HG02610 (cell line): Measurements from ENCODE around the gene NKX6-1.

ENCODE experiments used
- ATAC-seq: cut with Tn5 transposase; IDR thresholded peaks from one replicate; pipeline ENCODE4 v1.9.1; 2021; ENCODE audit warnings: mild to moderate bottlenecking, moderate library complexity; ENCODE audit not compliant: unreplicated experiment

Gene NKX6-1

GRCh38 chr4:84499624-84499982, 511 bp upstream of the NKX6-1 start:
- no peak for ATAC-seq

GRCh38 chr4:84498203-84498934, 723 bp downstream of the NKX6-1 start:
- ATAC-seq = no peak

- no peak for ATAC-seq
Observed at GRCh38 chr4:84497504-84498202, 1.4 kb downstream of the NKX6-1 start.

GRCh38 chr4:84496706-84497503, 2.2 kb downstream of the NKX6-1 start:
- no peak for ATAC-seq

- ATAC-seq = no peak
Observed at GRCh38 chr4:84496331-84496705, 2.8 kb downstream of the NKX6-1 start.

- no peak for ATAC-seq
Observed at GRCh38 chr4:84495794-84496261, 3.3 kb downstream of the NKX6-1 start.

DNA sequence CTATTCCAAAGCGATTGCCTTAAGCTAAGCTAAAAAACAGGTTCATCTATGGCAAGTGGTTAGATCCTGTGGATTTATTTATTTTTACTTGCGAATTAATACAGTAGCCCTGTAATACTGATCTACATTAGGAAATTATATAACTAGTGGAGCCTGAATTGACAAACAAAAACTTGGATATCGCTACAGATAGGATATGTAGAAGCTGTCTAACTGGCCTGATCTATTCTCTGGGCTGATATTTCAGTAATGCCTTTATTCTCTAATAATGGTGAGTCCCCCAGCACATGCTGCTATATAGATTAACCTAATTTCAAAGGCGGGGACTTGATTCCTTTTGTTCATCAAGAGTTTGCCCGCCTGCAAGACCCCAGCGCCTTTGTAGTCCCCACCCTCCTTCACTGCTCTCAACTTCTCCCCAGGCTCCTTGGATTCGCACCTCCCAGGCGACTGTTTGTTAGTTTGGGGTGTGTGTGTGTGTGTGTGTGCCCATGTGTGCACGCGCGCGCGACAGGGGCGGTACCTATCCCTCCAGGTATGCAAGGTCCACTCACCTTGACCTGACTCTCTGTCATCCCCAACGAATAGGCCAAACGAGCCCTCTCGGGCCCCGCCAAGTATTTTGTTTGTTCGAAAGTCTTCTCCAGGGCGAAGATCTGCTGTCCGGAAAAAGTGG, 3.8 kb downstream of the NKX6-1 start:
- no peak for ATAC-seq

DNA sequence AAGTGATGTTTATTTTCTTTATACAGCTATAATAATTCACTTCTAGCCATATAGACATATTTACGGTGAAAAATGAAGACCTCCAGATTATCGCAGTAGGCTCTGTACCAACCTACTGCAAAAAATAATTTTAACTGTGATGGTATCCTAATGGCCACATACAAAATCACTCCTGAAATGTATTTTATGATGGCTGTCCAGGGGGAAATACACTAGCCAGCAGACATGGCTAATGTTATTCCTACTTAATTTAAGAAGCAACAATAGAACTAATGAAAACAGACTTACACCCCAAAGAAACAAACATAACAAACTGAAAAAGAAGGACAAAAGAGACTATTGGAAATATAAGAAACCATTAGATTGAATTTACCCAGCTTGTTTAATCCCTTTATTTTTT, 4.6 kb downstream of the NKX6-1 start:
- no peak for ATAC-seq

GRCh38 chr4:84494076-84494475, 5.0 kb downstream of the NKX6-1 start:
- ATAC-seq = no peak

GRCh38 chr4:84493092-84493850, 5.8 kb downstream of the NKX6-1 start:
- ATAC-seq = no peak

DNA sequence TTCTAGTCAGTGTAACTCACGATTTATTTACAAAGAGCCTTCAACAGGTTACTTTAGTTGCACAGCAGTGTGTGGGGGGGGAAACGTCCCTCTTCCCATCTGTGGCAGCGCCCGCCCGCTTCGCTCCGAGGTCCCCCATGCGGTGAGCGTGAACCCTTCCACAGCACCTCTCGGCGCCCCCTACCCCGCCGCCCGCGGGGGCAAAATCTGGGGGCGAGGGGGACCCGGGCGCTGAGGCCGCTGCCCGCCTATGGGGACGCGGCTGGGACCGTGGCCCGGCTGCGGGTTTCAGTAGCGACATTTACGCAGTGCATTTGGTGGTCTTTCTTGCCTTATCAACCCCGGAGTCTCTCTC, 6.4 kb downstream of the NKX6-1 start:
- no peak for ATAC-seq

DNA sequence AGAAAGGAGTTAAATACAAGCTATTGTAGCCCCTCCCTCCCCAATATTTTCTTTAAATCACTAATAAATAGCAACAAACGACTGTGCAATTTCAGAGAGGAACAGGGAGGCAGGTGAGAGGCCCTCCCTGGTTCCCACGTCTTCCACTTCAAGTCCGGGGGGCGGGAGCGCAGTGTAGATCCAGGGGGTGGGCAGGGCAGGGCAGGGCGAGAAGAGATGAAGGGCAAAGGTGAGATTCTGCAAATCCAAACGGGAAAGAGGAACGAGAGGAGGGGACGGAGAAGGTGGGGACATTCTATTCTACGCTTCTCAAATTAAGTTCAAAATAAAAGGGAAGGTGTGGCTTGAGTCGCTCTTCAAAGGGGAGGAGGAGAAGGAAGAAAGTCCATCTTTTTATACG, 6.8 kb downstream of the NKX6-1 start:
- ATAC-seq = no peak

DNA sequence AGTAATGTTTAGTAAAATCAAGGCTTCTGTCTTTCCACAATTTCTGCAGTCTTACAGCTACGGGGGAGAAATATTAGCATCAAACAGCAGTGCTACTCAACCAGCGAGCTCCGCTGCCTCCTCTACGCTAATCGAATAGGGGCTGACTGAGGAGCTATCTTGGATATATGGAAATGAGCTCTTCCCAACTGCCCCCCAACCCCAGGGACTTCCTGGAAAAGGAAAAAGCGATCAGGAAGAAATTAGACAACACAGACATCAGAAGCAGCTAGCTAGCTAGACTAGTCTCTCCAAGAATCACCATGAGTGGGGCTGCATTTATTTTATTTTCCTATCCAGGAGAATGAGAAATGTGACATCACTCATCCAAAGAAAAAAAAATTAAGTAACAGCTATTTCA, 7.6 kb downstream of the NKX6-1 start:
- no peak for ATAC-seq

DNA sequence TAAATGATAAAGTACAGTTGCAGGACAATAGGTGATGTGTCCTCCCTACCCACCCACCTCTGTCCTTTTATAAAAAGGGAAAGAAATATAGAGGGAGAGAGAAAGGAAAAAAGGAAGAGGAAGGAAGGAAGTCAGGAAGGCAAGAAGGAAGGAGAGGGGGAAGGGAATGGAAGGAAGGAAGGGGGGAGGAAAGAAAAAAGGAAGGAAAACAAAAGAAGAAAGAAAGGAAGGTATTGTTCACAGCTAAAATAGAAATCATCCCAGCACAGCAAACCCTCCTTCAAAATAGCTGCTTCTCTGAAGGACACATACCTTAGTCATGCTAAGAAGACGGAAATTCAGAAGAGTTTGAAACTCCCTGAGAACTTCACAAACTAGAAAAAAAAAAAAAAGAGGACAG, 8.4 kb downstream of the NKX6-1 start:
- ATAC-seq = no peak

DNA sequence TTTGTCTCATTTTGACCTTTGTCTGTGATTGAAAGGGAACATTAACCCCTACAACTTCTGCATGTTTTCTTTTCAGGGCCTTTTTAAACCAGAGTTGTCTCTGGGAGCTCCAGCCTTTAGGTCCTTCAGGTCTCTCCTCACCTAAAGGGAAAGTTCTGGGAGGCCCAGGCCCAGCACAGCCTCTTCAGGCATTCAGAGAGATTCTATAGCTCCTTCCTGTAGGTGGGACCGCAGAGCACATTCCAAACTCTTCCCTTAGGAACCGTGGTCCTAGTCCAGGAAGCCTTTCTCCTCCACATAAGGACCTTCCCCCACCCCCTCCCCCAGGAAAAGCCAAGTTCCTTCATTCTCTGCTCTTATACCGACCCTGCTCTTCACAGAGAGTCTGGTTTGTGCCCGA, 14.9 kb downstream of the NKX6-1 start:
- no peak for ATAC-seq

DNA sequence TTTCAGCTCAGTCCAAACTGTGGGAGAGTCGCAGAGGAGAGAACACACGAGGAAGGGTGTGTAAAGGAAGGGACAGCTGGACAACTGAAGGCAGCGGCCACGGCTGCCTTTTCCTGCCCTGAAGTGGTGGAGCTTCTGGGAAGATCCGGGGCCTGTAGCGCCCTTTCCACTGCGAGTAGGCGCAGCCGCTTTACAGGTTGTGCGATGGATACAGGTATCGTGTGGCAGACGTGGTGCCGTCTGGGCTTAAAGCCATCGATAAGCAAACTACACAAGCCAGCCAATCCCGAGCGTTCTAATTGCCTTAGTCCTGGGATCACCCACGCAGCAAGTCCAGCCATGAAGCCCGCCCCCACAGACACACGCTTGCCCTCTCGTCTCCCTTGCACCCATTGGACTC, 15.4 kb downstream of the NKX6-1 start:
- ATAC-seq = no peak

DNA sequence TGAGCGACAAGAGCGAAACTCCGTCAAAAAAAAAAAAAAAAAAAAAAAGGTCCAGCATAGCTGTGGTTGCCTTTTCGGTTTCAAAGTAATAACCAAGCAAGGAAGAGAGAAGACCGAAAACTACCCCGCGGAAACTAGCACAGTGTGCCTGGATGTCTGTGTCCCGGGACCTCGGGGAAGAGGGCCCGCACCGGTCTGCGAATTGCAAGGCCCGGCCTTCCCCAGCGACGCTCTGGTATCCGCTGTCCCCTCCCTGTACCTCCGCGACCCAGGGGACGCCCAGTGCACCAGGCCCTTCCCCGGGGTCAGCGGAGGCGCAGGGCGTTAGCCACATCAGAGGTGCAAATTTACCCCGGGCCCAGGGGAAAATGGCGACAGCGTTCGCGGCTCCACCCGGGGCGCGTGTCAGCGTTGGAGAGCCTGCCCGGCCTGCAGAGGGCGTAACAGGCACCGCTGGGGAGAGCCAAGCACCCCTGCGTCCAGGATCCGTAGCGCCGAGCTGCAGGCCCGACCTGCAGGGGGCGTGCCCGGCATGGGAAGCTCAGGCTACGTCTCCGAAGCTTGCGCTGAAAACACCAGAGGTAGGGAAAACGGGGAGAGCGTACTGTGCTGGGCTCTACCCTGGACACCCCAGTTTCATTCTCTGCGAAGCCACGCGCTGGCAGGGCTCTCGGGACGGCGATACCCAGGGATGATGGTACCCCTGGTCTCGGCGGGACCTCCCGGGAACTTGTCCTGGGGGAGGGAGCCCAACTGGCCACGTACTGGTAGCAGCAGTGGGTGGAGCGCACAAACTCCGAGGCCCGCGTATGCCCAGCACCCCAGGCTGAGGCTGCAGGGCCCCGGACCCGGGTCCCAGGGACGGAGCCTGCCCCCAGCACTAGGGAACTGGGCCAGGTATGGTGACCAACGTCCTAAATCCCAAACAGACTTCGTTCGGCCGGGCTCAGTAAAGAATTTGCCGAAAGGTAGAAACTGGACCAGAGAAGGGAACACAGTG, 16.2 kb downstream of the NKX6-1 start:
- no peak for ATAC-seq

DNA sequence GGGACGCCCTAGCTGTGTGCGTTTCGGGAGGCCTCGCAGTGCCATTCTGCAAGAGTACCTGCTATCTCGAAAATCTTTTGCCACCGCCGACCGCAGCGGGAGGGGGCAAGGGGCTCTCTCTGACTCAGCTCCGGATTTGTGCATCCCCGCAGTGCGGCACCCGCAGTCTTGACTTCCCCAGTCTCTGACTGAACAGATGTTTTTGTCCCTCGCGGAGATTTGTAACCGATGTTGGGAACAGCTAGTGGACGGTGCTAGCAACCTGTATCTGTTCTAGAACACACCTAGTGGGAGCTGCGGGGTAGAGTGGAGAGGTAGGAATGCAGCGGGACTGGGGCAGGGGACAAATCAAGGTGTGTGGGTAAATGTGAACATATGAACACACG, 17.2 kb downstream of the NKX6-1 start:
- ATAC-seq = no peak

GRCh38 chr4:84481077-84481859, 17.8 kb downstream of the NKX6-1 start:
- no peak for ATAC-seq
